Measurements from ENCODE around the gene FAM111A. TPM values are rescaled to one million over a fixed set of nuclear protein-coding genes. Genes with fewer than 3 reads are reported as not detected.

The FAM111A gene
- total RNA-seq, 2 donors from 2014 or later: 4.5 to 9.5 TPM

DNA sequence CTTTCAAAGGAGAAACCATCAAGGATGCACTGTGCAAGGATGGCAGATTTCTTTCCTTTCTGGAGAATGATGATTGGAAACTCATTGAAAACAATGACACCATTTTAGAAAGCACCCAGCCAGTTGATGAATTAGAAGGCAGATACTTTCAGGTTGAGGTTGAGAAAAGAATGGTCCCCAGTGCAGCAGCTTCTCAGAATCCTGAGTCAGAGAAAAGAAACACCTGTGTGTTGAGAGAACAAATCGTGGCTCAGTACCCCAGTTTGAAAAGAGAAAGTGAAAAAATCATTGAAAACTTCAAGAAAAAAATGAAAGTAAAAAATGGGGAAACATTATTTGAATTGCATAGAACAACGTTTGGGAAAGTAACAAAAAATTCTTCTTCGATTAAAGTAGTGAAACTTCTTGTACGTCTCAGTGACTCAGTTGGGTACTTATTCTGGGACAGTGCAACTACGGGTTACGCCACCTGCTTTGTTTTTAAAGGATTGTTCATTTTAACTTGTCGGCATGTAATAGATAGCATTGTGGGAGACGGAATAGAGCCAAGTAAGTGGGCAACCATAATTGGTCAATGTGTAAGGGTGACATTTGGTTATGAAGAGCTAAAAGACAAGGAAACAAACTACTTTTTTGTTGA lies 9.8 kb downstream of the FAM111A start:
- TF ChIP-seq, protein P1, sequence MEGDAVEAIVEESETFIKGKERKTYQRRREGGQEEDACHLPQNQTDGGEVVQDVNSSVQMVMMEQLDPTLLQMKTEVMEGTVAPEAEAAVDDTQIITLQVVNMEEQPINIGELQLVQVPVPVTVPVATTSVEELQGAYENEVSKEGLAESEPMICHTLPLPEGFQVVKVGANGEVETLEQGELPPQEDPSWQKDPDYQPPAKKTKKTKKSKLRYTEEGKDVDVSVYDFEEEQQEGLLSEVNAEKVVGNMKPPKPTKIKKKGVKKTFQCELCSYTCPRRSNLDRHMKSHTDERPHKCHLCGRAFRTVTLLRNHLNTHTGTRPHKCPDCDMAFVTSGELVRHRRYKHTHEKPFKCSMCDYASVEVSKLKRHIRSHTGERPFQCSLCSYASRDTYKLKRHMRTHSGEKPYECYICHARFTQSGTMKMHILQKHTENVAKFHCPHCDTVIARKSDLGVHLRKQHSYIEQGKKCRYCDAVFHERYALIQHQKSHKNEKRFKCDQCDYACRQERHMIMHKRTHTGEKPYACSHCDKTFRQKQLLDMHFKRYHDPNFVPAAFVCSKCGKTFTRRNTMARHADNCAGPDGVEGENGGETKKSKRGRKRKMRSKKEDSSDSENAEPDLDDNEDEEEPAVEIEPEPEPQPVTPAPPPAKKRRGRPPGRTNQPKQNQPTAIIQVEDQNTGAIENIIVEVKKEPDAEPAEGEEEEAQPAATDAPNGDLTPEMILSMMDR (IDR thresholded peaks at IDR 0.05): no peak
- no peaks in the 10 kb centered on the region for H3K27me3 ChIP-seq
- no peak overlapping the region for H3K4me3 ChIP-seq

DNA sequence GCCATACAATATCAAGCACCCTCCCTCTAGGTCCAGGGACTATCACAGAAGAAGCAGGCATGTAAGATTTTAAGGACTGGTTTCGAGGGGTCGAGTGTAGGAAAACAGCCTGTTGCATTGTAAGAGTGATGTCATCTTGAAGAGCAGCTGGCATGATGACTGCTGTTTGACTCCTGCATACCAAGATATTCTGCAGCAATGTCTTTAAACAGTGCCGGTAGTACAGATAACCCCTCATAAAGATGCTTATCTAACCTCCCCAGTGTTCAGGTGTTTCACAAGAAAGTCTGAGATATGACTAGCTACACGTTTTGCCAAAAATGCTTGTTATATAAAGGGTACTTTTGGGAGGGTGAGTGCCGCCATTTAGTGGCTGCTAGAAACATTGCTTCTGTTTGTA lies 12.0 kb downstream of the FAM111A start:
- Histone ChIP-seq H3K4me3 (no peak overlapping the region), H3K36me3 (peaks cover 13% of the 10 kb centered on the region), H3K27me3 (no peaks in the 10 kb centered on the region), H3K27ac (no peak overlapping the region), H3K4me1 (peaks cover 0 to 3% of the 10 kb centered on the region in 2 donors), H3K9me3 (no peaks in the 10 kb centered on the region)
- DNase-seq (ENCODE audit: low spot score): no peak
- TF ChIP-seq, protein P1 (IDR thresholded peaks at IDR 0.05): no peak

More for the DNA sequence above, 9.8 kb downstream of the FAM111A start:
- H3K4me1 ChIP-seq: no peaks in the 10 kb centered on the region
- no peak overlapping the region for H3K27ac ChIP-seq
- no peak for DNase-seq (ENCODE audit: low spot score)
- H3K9me3 ChIP-seq: no peaks in the 10 kb centered on the region
- peaks cover 13% of the 10 kb centered on the region for H3K36me3 ChIP-seq

DNA sequence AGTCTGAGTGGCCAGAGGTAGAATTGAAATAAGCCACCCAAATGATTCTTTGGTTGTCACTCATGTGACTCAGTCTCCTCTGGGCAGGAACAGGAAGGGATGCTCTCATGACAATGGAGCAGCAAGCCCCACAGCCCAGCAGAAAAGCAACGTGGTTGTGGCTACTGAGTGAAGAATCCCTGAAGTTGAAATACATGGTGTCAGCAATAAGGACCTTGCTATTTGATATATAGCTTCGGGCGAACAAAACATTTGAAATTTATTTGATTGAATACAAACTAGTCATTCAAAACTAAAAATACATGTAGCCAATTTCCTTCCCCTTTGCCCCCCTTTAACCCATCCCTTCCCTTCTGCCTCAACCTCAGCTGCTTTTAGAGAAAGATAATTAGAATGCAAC lies 14.8 kb downstream of the FAM111A start:
- no peaks in the 10 kb centered on the region for H3K9me3 ChIP-seq
- TF ChIP-seq, protein P1 (IDR thresholded peaks at IDR 0.05): no peak
- H3K36me3 ChIP-seq: peaks cover under 1% of the 10 kb centered on the region
- no peak for DNase-seq (ENCODE audit: low spot score)
- peaks cover 0 to 3% of the 10 kb centered on the region in 2 donors for H3K4me1 ChIP-seq
- no peak overlapping the region for H3K27ac ChIP-seq
- H3K27me3 ChIP-seq: no peaks in the 10 kb centered on the region
- H3K4me3 ChIP-seq: no peak overlapping the region

DNA sequence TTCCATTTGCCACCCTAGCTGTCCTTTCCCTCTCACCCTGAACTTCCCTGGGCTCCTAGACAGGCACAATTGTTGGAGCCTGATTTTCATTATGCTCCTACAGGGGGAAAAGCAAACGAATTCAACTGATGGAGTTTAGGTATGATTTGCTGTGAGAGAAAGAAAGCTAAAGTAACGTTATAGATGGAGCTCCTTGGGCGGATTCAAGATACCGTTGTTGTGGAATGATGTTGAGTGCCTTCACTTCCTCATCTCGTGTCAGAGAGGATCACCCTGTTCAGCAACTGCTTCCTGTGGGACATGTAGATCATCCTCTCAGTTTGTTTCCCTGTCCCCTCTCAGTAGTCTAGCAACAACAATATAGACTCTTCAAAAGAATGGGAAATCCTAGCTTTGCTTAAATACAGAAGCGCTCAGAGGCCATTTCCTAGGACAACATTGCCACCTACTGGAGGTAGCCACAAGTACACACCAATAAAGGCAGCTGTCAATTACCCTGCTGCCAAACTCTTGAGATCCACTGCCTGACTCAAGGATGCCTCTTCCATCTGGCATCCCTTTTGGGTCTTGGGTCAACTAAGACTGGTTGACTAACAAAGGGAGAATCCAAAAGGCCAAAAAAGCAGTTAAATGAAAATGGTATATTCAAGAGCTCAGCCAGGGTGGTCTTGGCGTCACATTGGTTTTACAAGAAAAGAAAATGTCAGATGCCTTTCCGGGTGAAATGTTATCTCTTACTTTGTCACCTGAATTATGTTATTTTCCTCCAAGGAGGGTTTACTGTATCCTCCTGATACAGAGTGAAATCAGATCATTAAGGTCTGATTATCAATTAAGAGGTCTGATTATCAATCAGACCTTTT lies 15.8 kb downstream of the FAM111A start:
- H3K27me3 ChIP-seq: no peaks in the 10 kb centered on the region
- no peaks in the 10 kb centered on the region for H3K9me3 ChIP-seq
- no peaks in the 10 kb centered on the region for H3K36me3 ChIP-seq
- TF ChIP-seq, protein P1 (IDR thresholded peaks at IDR 0.05): peak; percentile 75 to 83
- H3K4me1 ChIP-seq: peaks cover 0 to 3% of the 10 kb centered on the region in 2 donors
- no peak overlapping the region for H3K4me3 ChIP-seq
- DNase-seq (ENCODE audit: low spot score): peak; percentile 75
- no peak overlapping the region for H3K27ac ChIP-seq

DNA sequence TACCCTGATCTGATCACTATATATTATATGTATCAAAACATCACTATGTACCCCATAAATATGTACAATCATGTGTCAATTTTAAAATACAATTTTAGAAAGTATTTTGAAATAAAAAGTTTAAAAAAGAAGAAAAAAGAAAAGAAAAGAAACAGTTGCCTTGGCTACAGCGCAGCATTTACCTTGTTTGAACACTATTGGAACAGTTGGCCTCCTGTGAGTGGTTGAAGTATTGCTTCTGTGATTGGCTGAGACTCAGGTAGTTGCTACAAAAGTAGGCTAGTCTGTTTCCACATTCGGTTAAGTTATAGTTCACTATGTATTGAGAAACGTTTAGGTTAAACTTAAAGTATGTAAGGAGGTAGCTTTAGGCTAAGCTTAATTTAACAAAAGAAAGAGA lies 21.4 kb downstream of the FAM111A start:
- no peak overlapping the region for H3K4me3 ChIP-seq
- DNase-seq (ENCODE audit: low spot score): no peak

More for the DNA sequence above, 21.4 kb downstream of the FAM111A start:
- Histone ChIP-seq H3K27ac (no peak overlapping the region), H3K4me1 (no peaks in the 10 kb centered on the region), H3K9me3 (no peaks in the 10 kb centered on the region), H3K27me3 (no peaks in the 10 kb centered on the region), H3K36me3 (no peaks in the 10 kb centered on the region)
- TF ChIP-seq, protein P1 (IDR thresholded peaks at IDR 0.05): no peak
